Caco-2 (cell line): ENCODE measurements around the gene PNO1. TPM values are rescaled to one million over a fixed set of nuclear protein-coding genes. Genes with fewer than 3 reads are reported as not detected.

ENCODE experiments used
- BruUV-seq: library from RNA; stranded (reverse); fragments of 400-500 nt; replicated peaks from 2 replicates; lab custom pipeline; 2021; lab: Mats Ljungman, UMichigan
- CTCF ChIA-PET: fragments of 300-600 bp; sonication (Branson Sonifier 250); formaldehyde crosslinking; loops from one replicate; lab custom pipeline; 2022; ENCODE audit warnings: antibody characterized with exemption; lab: Charles Lee
- POLR2A ChIA-PET: fragments of 300-600 bp; sonication (Branson Sonifier 250); formaldehyde crosslinking; loops from one replicate; lab custom pipeline; 2022; ENCODE audit warnings: antibody characterized with exemption; lab: Charles Lee
- DNase-seq, 2 experiments: peaks; one replicate each; pipeline versions ENCODE4 v3.0.0 to v3.0.0-alpha.2; 2020 to 2022
- H3K27me3 ChIP-seq: replicated peaks from 2 replicates; pipeline ENCODE4 v1.6.0; 2011; ENCODE audit warnings: low read length; ENCODE audit not compliant: control insufficient read depth, insufficient read depth
- H3K36me3 ChIP-seq: 2 replicates; pipeline ENCODE4 v1.5.1; 2011; ENCODE audit warnings: low read length; ENCODE audit not compliant: control insufficient read depth, insufficient read depth
- H3K4me1 ChIP-seq: fragments of 250-450 bp; sonication (Bioruptor Pico); 2 replicates; pipeline ENCODE4 v1.5.1; 2020; ENCODE audit warnings: mild to moderate bottlenecking
- H3K4me3 ChIP-seq: 2 replicates; pipeline ENCODE4 v1.5.1; 2011; ENCODE audit warnings: low read depth, mild to moderate bottlenecking, control low read depth, low read length
- H3K9me3 ChIP-seq: fragments of 250-450 bp; sonication (Bioruptor Pico); 2 replicates; pipeline ENCODE4 v1.5.1; 2020; ENCODE audit warnings: mild to moderate bottlenecking, moderate library complexity
- H3K27ac Mint-ChIP-seq: one replicate; pipeline ENCODE4 v1.8.0; 2022; ENCODE audit warnings: mixed read lengths; ENCODE audit not compliant: unreplicated experiment
- H3K27me3 Mint-ChIP-seq: one replicate; pipeline ENCODE4 v1.8.0; 2022; ENCODE audit warnings: mixed read lengths; ENCODE audit not compliant: insufficient read depth, unreplicated experiment
- H3K36me3 Mint-ChIP-seq: one replicate; pipeline ENCODE4 v1.8.0; 2022; ENCODE audit warnings: mild to moderate bottlenecking, mixed read lengths; ENCODE audit not compliant: insufficient read depth, unreplicated experiment
- H3K4me1 Mint-ChIP-seq: one replicate; pipeline ENCODE4 v1.8.0; 2022; ENCODE audit warnings: low read depth, mixed read lengths; ENCODE audit not compliant: unreplicated experiment
- H3K4me3 Mint-ChIP-seq: one replicate; pipeline ENCODE4 v1.8.0; 2022; ENCODE audit warnings: mild to moderate bottlenecking, moderate library complexity, mixed read lengths; ENCODE audit not compliant: unreplicated experiment
- H3K9me3 Mint-ChIP-seq: one replicate; pipeline ENCODE4 v1.8.0; 2022; ENCODE audit warnings: mixed read lengths; ENCODE audit not compliant: unreplicated experiment
- CTCF ChIP-seq, 2 experiments: fragments of 200-600 bp in 1 of 2; IDR thresholded peaks; 1 replicate in 1 of 2; 2 replicates in 1 of 2; pipeline versions ENCODE4 v1.5.1 to v1.8.0; 2011 to 2022; ENCODE audit warnings: antibody characterized with exemption in 1 of 2, control low read depth in 1 of 2, inconsistent platforms in 1 of 2, low read depth in 1 of 2, low read length in 1 of 2, mild to moderate bottlenecking in 1 of 2, moderate library complexity in 1 of 2; ENCODE audit not compliant: insufficient read depth in 1 of 2, severe bottlenecking in 1 of 2, unreplicated experiment in 1 of 2
- intact Hi-C: fragments of 100-400 bp; cut with micrococcal nuclease; formaldehyde crosslinking; loops from one replicate; pipeline ENCODE4 v1.10.0; 2022; ENCODE audit not compliant: unreplicated experiment
- total RNA-seq: library from RNA; stranded (reverse); gene quantifications from 2 replicates; pipeline ENCODE4 v1.2.3, GENCODE V29; 2022

Gene PNO1
- total RNA-seq, 1 experiment from 2014 or later: 37.0 TPM

DNA sequence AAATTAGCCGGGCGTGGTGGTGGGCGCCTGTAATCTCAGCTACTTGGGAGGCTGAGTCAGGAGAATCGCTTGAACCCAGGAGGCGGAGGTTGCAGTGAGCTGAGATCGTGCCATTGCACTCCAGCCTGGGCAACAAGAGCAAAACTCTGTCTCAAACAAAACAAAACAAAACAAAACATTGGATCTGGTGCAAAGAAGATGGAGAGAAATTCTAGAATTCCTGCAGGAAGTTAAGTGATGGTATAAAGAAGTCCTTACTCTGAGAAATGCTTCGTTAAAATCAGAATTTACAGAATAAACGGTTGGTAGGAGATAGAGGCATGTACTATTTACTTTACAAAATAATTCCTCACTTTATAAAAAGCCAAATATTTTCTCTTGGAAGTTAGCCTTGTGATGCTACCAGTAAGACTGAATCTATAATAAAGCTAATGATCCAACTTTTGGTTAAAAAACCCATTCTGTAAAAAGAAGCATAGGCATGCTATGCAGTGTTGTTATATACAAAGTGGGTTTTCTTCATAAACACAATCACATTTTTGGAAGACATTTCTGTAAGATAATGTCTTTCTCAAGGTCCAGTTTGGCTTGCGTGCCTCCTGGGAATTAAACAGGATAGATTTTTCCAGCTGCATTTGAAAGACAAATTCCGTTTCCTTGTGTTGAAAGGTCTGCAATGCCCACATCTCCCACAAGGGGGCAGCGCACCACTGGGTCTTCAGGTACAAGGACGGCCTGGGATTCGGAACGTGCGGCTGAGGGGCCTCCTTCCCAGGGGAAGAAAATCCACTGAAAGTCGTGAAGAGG, 35.6 kb upstream of the PNO1 start:
- Histone ChIP-seq H3K4me3 (no peak overlapping the region), H3K27me3 (no peaks in the 10 kb centered on the region), H3K9me3 (no peaks in the 10 kb centered on the region), H3K4me1 (peaks cover 12% of the 10 kb centered on the region), H3K36me3 (no peaks in the 10 kb centered on the region)
- DNase-seq: peak; percentile 87 to 89
- Mint-ChIP-seq H3K4me3 (peak overlapping the region; percentile 34), H3K27ac (no peak overlapping the region), H3K4me1 (peaks cover 10% of the 10 kb centered on the region), H3K36me3 (no peaks in the 10 kb centered on the region), H3K27me3 (no peaks in the 10 kb centered on the region), H3K9me3 (no peaks in the 10 kb centered on the region)
- ChIA-PET CTCF (interaction anchor here (0.6 to 1.7 kb wide), 11 partner anchors 62 to 320 kb away, joined by 3 to 11 read pairs (median 4); partner anchors contain the start of gene PPP3R1), POLR2A (no interaction called here)
- intact Hi-C loops: loop anchor here (1.0 to 2.0 kb wide), 5 partner anchors 35 to 319 kb away; partner anchors contain the start of gene PNO1
- BruUV-seq: no TSS peak
- TF ChIP-seq CTCF (IDR thresholded peaks at IDR 0.05; ENCODE audit: insufficient read depth in 1 of 2, low read depth in 1 of 2, low read length in 1 of 2, severe bottlenecking in 1 of 2, unreplicated experiment in 1 of 2): peak; percentile 96

DNA sequence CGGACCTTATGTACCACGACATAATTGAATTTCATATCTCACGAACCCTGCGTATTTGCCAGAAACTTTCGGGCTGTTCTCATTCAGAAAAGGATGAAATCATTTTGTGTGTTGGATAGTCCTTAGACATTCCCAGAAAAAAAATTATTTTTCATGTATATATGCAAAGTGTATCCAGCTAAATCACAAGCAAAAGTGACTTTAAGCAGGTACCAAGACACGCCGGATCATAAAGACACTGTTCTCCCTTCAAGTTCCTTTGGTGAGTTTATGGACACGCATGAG, 35.1 kb upstream of the PNO1 start:
- H3K36me3 Mint-ChIP-seq: no peaks in the 10 kb centered on the region
- no peaks in the 10 kb centered on the region for H3K9me3 ChIP-seq
- peak overlapping the region; percentile 34 for H3K4me3 Mint-ChIP-seq
- intact Hi-C loops: loop anchor here (1.0 to 2.0 kb wide), 5 partner anchors 35 to 319 kb away; partner anchors contain the start of gene PNO1
- no peak for DNase-seq
- POLR2A ChIA-PET: no interaction called here
- peaks cover 12% of the 10 kb centered on the region for H3K4me1 ChIP-seq
- no peaks in the 10 kb centered on the region for H3K27me3 ChIP-seq
- no peak for TF ChIP-seq CTCF (IDR thresholded peaks at IDR 0.05; ENCODE audit: insufficient read depth in 1 of 2, low read depth in 1 of 2, low read length in 1 of 2, severe bottlenecking in 1 of 2, unreplicated experiment in 1 of 2)
- peaks cover 10% of the 10 kb centered on the region for H3K4me1 Mint-ChIP-seq
- CTCF ChIA-PET: interaction anchor here (0.8 to 1.7 kb wide), 9 partner anchors 61 to 319 kb away, joined by 3 to 11 read pairs (median 4); no protein-coding TSS in a partner anchor
- no peaks in the 10 kb centered on the region for H3K36me3 ChIP-seq
- no peaks in the 10 kb centered on the region for H3K27me3 Mint-ChIP-seq
- H3K9me3 Mint-ChIP-seq: no peaks in the 10 kb centered on the region
- H3K27ac Mint-ChIP-seq: no peak overlapping the region
- H3K4me3 ChIP-seq: no peak overlapping the region
- no TSS peak for BruUV-seq

GRCh38 chr2:68124321-68124720, 33.4 kb upstream of the PNO1 start:
- H3K4me1 Mint-ChIP-seq: peaks cover 10% of the 10 kb centered on the region
- POLR2A ChIA-PET: no interaction called here
- Histone ChIP-seq H3K27me3 (no peaks in the 10 kb centered on the region), H3K36me3 (no peaks in the 10 kb centered on the region), H3K4me1 (peaks cover 12% of the 10 kb centered on the region), H3K4me3 (no peak overlapping the region), H3K9me3 (no peaks in the 10 kb centered on the region)
- intact Hi-C loops: no loop called here
- no peak overlapping the region for H3K27ac Mint-ChIP-seq
- H3K4me3 Mint-ChIP-seq: no peak overlapping the region
- no peaks in the 10 kb centered on the region for H3K27me3 Mint-ChIP-seq
- no peak for DNase-seq
- no peaks in the 10 kb centered on the region for H3K36me3 Mint-ChIP-seq
- CTCF ChIA-PET: interaction anchor here (0.6 kb wide), 1 partner anchor 236 kb away, joined by 3 read pairs; no protein-coding TSS in a partner anchor
- no peaks in the 10 kb centered on the region for H3K9me3 Mint-ChIP-seq
- no peak for TF ChIP-seq CTCF (IDR thresholded peaks at IDR 0.05; ENCODE audit: insufficient read depth in 1 of 2, low read depth in 1 of 2, low read length in 1 of 2, severe bottlenecking in 1 of 2, unreplicated experiment in 1 of 2)
- no TSS peak for BruUV-seq
